Stomach (tissue), 9 donors: ENCODE results near the gene LIPK. TPM values are rescaled to one million over a fixed set of nuclear protein-coding genes. Genes with fewer than 3 reads are reported as not detected.
"Not testable (repeated sequence)": the region's sequence is repeated elsewhere in the genome, so short reads cannot be mapped to it uniquely, and the experiment has no call there.

ENCODE experiments used
- DNase-seq, 2 donors: peaks; one replicate each; pipeline versions ENCODE4 v3.0.0 to v3.0.0-alpha.2; 2013 to 2019
- H3K27ac ChIP-seq, 5 donors: fragments of 200-600 bp in 4 of 5; sonication (generic) in 4 of 5; one replicate each; pipeline ENCODE4 v1.5.1; 2013 to 2019; ENCODE audit warnings: mild to moderate bottlenecking in 1 of 5, moderate library complexity in 1 of 5
- H3K27me3 ChIP-seq, 3 donors: fragments of 200-600 bp; sonication (generic); one replicate each; pipeline ENCODE4 v1.5.1; 2017 to 2019; ENCODE audit warnings: mixed run types in 1 of 3
- H3K36me3 ChIP-seq, 4 donors: fragments of 200-600 bp; sonication (generic); 1 replicate in 3 of 4; 2 replicates in 1 of 4; pipeline ENCODE4 v1.5.1; 2016 to 2019
- H3K4me1 ChIP-seq, 4 donors: fragments of 200-600 bp; sonication (generic); one replicate each; pipeline ENCODE4 v1.5.1; 2016 to 2019
- H3K4me3 ChIP-seq, 4 donors: fragments of 200-600 bp; sonication (generic) in 3 of 4; one replicate each; pipeline ENCODE4 v1.5.1; 2016 to 2019; ENCODE audit warnings: mild to moderate bottlenecking in 1 of 4
- H3K9me3 ChIP-seq, 4 donors: fragments of 200-600 bp; sonication (generic); one replicate each; pipeline ENCODE4 v1.5.1; 2016 to 2019
- EP300 ChIP-seq: sonication (generic); formaldehyde crosslinking; IDR thresholded peaks from one replicate; pipeline ENCODE4 v1.6.1; 2017; ENCODE audit warnings: antibody characterized with exemption
- POLR2A ChIP-seq, 4 donors: fragments of 450-650 bp; IDR thresholded peaks; one replicate each; pipeline ENCODE4 v1.6.1; 2016; ENCODE audit warnings: antibody characterized with exemption in 4 of 4, control low read depth in 2 of 4, mild to moderate bottlenecking in 1 of 4, moderate library complexity in 1 of 4
- POLR2AphosphoS5 ChIP-seq, 3 donors: sonication (generic); formaldehyde crosslinking; IDR thresholded peaks; one replicate each; pipeline ENCODE4 v1.6.1; 2016; ENCODE audit warnings: antibody characterized with exemption in 3 of 3
- WGBS, 5 donors: extraction: QIAGEN DNeasy Blood & Tissue Kit in 3 of 5; methylation state at CpG; one replicate each; pipeline versions ENCODE4 v1.1.5 to v1.1.7; 2013 to 2018; 5-methylcytosine and 5-hydroxymethylcytosine counted together
- intact Hi-C: fragments of 100-400 bp; cut with DNase I; formaldehyde crosslinking; loops from one replicate; pipeline ENCODE4 v1.15.1; 2023; ENCODE audit warnings: low total_unique reads
- polyA plus RNA-seq, 3 donors: library from polyadenylated mRNA; stranded (reverse); fragments of 200-250 nt; gene quantifications; one replicate each; pipeline ENCODE4 v1.2.3, GENCODE V29; 2013
- total RNA-seq, 5 donors: library from RNA; depleted of rRNA; stranded (reverse); fragments of >200 nt; gene quantifications; one replicate each; pipeline versions ENCODE4 v1.1.0 to v1.2.3, GENCODE V29; 2014 to 2016
- TF ChIP-seq, protein P1 (sequence below), 7 experiments: fragments of 450-650 bp in 4 of 7; fragments of 200-600 bp in 3 of 7; sonication (generic) in 3 of 7; IDR thresholded peaks; one replicate each; pipeline ENCODE4 v1.5.1; 2016 to 2019; ENCODE audit warnings: antibody characterized with exemption in 7 of 7, control low read depth in 2 of 7, mild to moderate bottlenecking in 1 of 7
- donor health status: healthy with polysubstance abuse.
- donor health status: Bipolar disorder and iron deficiency.
- donor health status: healthy.

LIPK gene
- total and polyA plus RNA-seq, 8 donors: not detected

- H3K4me3 ChIP-seq: no peak overlapping the region
- TF ChIP-seq, protein P1, sequence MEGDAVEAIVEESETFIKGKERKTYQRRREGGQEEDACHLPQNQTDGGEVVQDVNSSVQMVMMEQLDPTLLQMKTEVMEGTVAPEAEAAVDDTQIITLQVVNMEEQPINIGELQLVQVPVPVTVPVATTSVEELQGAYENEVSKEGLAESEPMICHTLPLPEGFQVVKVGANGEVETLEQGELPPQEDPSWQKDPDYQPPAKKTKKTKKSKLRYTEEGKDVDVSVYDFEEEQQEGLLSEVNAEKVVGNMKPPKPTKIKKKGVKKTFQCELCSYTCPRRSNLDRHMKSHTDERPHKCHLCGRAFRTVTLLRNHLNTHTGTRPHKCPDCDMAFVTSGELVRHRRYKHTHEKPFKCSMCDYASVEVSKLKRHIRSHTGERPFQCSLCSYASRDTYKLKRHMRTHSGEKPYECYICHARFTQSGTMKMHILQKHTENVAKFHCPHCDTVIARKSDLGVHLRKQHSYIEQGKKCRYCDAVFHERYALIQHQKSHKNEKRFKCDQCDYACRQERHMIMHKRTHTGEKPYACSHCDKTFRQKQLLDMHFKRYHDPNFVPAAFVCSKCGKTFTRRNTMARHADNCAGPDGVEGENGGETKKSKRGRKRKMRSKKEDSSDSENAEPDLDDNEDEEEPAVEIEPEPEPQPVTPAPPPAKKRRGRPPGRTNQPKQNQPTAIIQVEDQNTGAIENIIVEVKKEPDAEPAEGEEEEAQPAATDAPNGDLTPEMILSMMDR (IDR thresholded peaks at IDR 0.05): no peak
- no peak for TF ChIP-seq POLR2A (IDR thresholded peaks at IDR 0.05)
- no peak for TF ChIP-seq POLR2AphosphoS5 (IDR thresholded peaks at IDR 0.05)
- no peak for TF ChIP-seq EP300
- peaks cover 0 to 16% (median 0%) of the 10 kb centered on the region in 4 donors for H3K4me1 ChIP-seq
- no peaks in the 10 kb centered on the region for H3K36me3 ChIP-seq
- no peak for DNase-seq
- no peaks in the 10 kb centered on the region for H3K9me3 ChIP-seq
- intact Hi-C loops: no loop called here
- peak overlapping the region; percentile 21 to 49 (median 48) for H3K27ac ChIP-seq
- H3K27me3 ChIP-seq: no peaks in the 10 kb centered on the region
These were observed 45.0 kb upstream of the LIPK start for GRCh38 chr10:88661018-88661417.

- no peaks in the 10 kb centered on the region for H3K9me3 ChIP-seq
- TF ChIP-seq POLR2AphosphoS5 (IDR thresholded peaks at IDR 0.05) (no peak), POLR2A (IDR thresholded peaks at IDR 0.05) (no peak), EP300 (no peak)
- TF ChIP-seq, protein P1 (IDR thresholded peaks at IDR 0.05): no peak
- H3K4me1 ChIP-seq: peaks cover 0 to 13% (median 0%) of the 10 kb centered on the region in 4 donors
- no peak overlapping the region for H3K4me3 ChIP-seq
- no peaks in the 10 kb centered on the region for H3K36me3 ChIP-seq
- intact Hi-C loops: no loop called here
- no peak for DNase-seq
- H3K27ac ChIP-seq: peak overlapping the region in 1 of 5 donors; percentile 48
- no peaks in the 10 kb centered on the region for H3K27me3 ChIP-seq
These were observed 44.5 kb upstream of the LIPK start for GRCh38 chr10:88661577-88661976.

DNA sequence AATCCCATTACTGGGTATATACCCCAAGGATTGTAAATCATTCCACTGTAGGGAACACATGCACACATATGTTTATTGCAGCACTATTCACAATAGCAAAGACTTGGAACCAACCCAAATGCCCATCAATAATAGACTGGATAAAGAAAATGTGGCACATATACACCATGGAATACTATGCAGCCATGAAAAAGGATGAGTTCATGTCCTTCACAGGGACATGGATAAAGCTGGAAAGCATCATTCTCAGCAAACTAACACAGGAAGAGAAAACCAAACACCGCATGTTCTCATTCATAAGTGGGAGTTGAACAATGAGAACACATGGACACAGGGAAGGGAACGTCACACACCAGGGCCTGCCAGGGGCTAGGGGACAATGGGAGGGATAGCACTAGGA lies 42.9 kb upstream of the LIPK start:
- H3K27ac ChIP-seq: peak overlapping the region in 1 of 5 donors; percentile 22
- H3K9me3 ChIP-seq, H3K4me3 ChIP-seq, H3K27me3 ChIP-seq, DNase-seq, H3K36me3 ChIP-seq, intact Hi-C loops: not testable (repeated sequence)
- 90 to 95% (median 91%) methylated on average over 2 of the region's 2 CpGs for WGBS, 5 donors
- peaks cover 0 to 13% (median 0%) of the 10 kb centered on the region in 4 donors for H3K4me1 ChIP-seq

DNA sequence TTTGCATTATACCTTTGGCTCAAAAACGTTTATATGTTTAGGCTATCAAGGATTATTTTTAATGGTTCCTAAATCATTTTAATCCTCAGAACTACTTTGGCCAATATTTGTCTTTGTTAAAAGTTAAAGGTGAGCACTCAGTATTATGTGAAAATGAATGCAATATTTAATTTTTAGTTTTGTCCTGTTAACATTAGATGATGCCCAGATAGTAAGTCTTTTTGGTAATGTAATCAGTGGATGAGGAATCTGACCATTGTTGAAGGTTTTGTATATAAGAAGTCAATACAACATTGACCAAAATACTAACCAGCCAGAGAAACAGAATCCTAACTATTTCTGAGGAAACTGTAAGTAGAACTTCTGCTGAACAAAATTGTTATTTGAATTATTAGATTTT lies 41.9 kb upstream of the LIPK start, which contains the start of gene LIPF:
Gene LIPF, plus strand, starts transcription at position 301 of the 400 bp plus-strand sequence. CDS start 2,856 bp downstream, outside the sequence.
- no peak for DNase-seq
- WGBS, 5 donors: 6 to 20% (median 16%) methylated on average over 1 of the region's 1 CpG

GRCh38 chr10:88668465-88668864 lies 37.6 kb upstream of the LIPK start:
- intact Hi-C loops: no loop called here
- Histone ChIP-seq H3K27ac (peak overlapping the region in 3 of 5 donors; percentile 11 to 48 (median 42)), H3K36me3 (no peaks in the 10 kb centered on the region), H3K4me1 (no peaks in the 10 kb centered on the region), H3K27me3 (no peaks in the 10 kb centered on the region), H3K4me3 (no peak overlapping the region), H3K9me3 (no peaks in the 10 kb centered on the region)
- TF ChIP-seq POLR2AphosphoS5 (IDR thresholded peaks at IDR 0.05) (no peak), EP300 (no peak)
- WGBS, 5 donors: 27 to 58% (median 36%) methylated on average over 1 of the region's 1 CpG
- no peak for DNase-seq

More for the DNA sequence above, 41.9 kb upstream of the LIPK start, which contains the start of gene LIPF:
- Histone ChIP-seq H3K4me3 (peak within 1 kb of the TSS in 1 of 4 donors; percentile 28), H3K36me3 (no peaks in the 10 kb centered on the region), H3K27ac (peak within 1 kb of the TSS in 4 of 5 donors; percentile 0 to 56 (median 14)), H3K9me3 (no peaks in the 10 kb centered on the region), H3K27me3 (no peaks in the 10 kb centered on the region), H3K4me1 (peaks cover 0 to 13% (median 0%) of the 10 kb centered on the region in 4 donors)
- intact Hi-C loops: no loop called here
- TF ChIP-seq, protein P1 (IDR thresholded peaks at IDR 0.05): no peak
- TF ChIP-seq EP300: no peak
- TF ChIP-seq POLR2A (IDR thresholded peaks at IDR 0.05): no peak
